Activated CD4-positive, alpha-beta T cell treated with anti-CD3 and anti-CD28 coated beads, Interleukin-2, Interleukin-4, amounts not matched to agents 100 ng/mL and 50 ng/mL, durations not matched to agents 16 hours and 8 hours (primary cell): ENCODE measurements around the gene TAF10.

Source experiments
- DNase-seq: peaks from one replicate; pipeline ENCODE4 v3.0.0-alpha.2; 2020; ENCODE audit warnings: low spot score

Gene TAF10

GRCh38 chr11:6640036-6640984, 28.3 kb upstream of the TAF10 start:
- no peak for DNase-seq

- DNase-seq, result no peak
These were observed 26.4 kb upstream of the TAF10 start for GRCh38 chr11:6638429-6638828.

- DNase-seq, result no peak
These were observed 25.9 kb upstream of the TAF10 start for GRCh38 chr11:6637871-6638270.

GRCh38 chr11:6636480-6636879, 24.5 kb upstream of the TAF10 start:
- no peak for DNase-seq

- no peak for DNase-seq
These were observed 23.3 kb upstream of the TAF10 start for GRCh38 chr11:6635082-6635932.

GRCh38 chr11:6634534-6634933, 22.5 kb upstream of the TAF10 start:
- no peak for DNase-seq

GRCh38 chr11:6633422-6634408, 21.7 kb upstream of the TAF10 start:
- DNase-seq, result no peak

- no peak for DNase-seq
These were observed 20.4 kb upstream of the TAF10 start for GRCh38 chr11:6632116-6633073.

GRCh38 chr11:6631361-6631890, 19.4 kb upstream of the TAF10 start:
- DNase-seq, result no peak

GRCh38 chr11:6630632-6631291, 18.7 kb upstream of the TAF10 start:
- DNase-seq, result no peak

GRCh38 chr11:6629892-6630631, 18.0 kb upstream of the TAF10 start:
- no peak for DNase-seq

- DNase-seq, result no peak
These were observed 17.5 kb upstream of the TAF10 start for GRCh38 chr11:6629573-6629891.

GRCh38 chr11:6628526-6628925, 16.5 kb upstream of the TAF10 start:
- no peak for DNase-seq

- DNase-seq, result no peak
These were observed 15.8 kb upstream of the TAF10 start for GRCh38 chr11:6627762-6628241.

- DNase-seq, result no peak
These were observed 15.2 kb upstream of the TAF10 start for GRCh38 chr11:6626971-6627761.

- DNase-seq, result no peak
These were observed 13.9 kb upstream of the TAF10 start for GRCh38 chr11:6625832-6626420.

- no peak for DNase-seq
These were observed 13.3 kb upstream of the TAF10 start for GRCh38 chr11:6625156-6625831.
